ENCODE measurements around the gene SRPX.

DNA sequence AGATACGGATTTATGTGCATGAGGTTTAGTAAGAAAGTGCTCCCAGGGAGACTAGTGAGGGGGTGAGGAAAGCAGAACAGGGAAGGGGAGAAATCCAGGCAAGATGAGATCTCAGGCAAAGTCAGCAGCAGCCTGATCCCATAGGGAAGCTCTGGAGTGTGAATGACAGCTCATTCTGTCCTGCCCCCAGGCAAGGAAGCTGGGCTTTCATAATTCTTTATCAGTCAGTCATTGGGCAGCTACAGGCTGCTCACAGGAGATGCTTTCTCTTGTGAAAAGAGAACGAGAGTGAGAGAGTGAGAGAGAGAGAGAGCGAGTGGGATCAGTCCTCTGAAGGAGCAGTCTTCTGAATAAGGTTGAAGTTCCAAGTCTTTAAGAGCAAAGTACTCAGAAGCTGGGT lies 48.1 kb downstream of the SRPX start:
- TF ChIP-seq RCOR1 (conservative IDR thresholded peaks at IDR 0.05; ENCODE audit: low read depth, low read length) = no peak
- TF ChIP-seq CBFB (IDR thresholded peaks at IDR 0.05; ENCODE audit: low read depth) = no peak
- TF ChIP-seq RFX5 (IDR thresholded peaks at IDR 0.05; ENCODE audit: low read depth, low read length) = no peak

All from GM12878 (cell line).